DOHH2 (cell line): Measurements from ENCODE around the gene RYR2.

Source experiments
- H3F3A ChIP-seq: fragments of 200-600 bp; sonication (generic), shearing (Covaris generic); 2 replicates; pipeline ENCODE4 v1.6.0; 2016; ENCODE audit warnings: antibody characterized with exemption, mild to moderate bottlenecking; ENCODE audit not compliant: control insufficient read depth, insufficient read depth
- H3K27ac ChIP-seq: fragments of 200-600 bp; sonication (generic); 2 replicates; pipeline ENCODE4 v1.5.1; 2014; ENCODE audit warnings: low read depth, mild to moderate bottlenecking, low read length, moderate library complexity
- H3K27me3 ChIP-seq: fragments of 200-600 bp; sonication (generic); 2 replicates; pipeline ENCODE4 v1.6.1; 2014; ENCODE audit warnings: mild to moderate bottlenecking, low read length, mixed read lengths; ENCODE audit not compliant: control insufficient read depth
- H3K36me3 ChIP-seq: fragments of 200-600 bp; sonication (generic); 2 replicates; pipeline ENCODE4 v1.6.1; 2014; ENCODE audit warnings: mild to moderate bottlenecking, low read length, moderate library complexity, mixed read lengths; ENCODE audit not compliant: control insufficient read depth
- H3K4me1 ChIP-seq: fragments of 200-600 bp; sonication (generic); 2 replicates; pipeline ENCODE4 v1.6.1; 2014; ENCODE audit warnings: mild to moderate bottlenecking, low read length, mixed read lengths; ENCODE audit not compliant: control insufficient read depth
- H3K4me2 ChIP-seq: fragments of 200-600 bp; sonication (generic); 2 replicates; pipeline ENCODE4 v1.6.0; 2014; ENCODE audit warnings: mild to moderate bottlenecking, low read length, moderate library complexity
- H3K4me3 ChIP-seq: fragments of 200-600 bp; sonication (generic); 2 replicates; pipeline ENCODE4 v1.5.1; 2014; ENCODE audit warnings: mild to moderate bottlenecking, low read length, mixed read lengths
- H3K79me2 ChIP-seq: fragments of 200-600 bp; sonication (generic); 2 replicates; pipeline ENCODE4 v1.6.1; 2014; ENCODE audit warnings: mild to moderate bottlenecking, low read length, mixed read lengths; ENCODE audit not compliant: control insufficient read depth
- H3K9me2 ChIP-seq: fragments of 200-600 bp; sonication (generic); replicated peaks from 2 replicates; pipeline ENCODE4 v1.6.1; 2014; ENCODE audit warnings: mild to moderate bottlenecking, low read length, mixed read lengths; ENCODE audit not compliant: control insufficient read depth
- H3K9me3 ChIP-seq: fragments of 200-600 bp; sonication (generic); 2 replicates; pipeline ENCODE4 v1.6.1; 2014; ENCODE audit warnings: antibody characterized with exemption, low read length, mixed read lengths; ENCODE audit not compliant: control insufficient read depth, insufficient read depth
- H4K20me1 ChIP-seq: fragments of 200-600 bp; sonication (generic); 2 replicates; pipeline ENCODE4 v1.6.0; 2014; ENCODE audit warnings: low read depth, mild to moderate bottlenecking, antibody characterized with exemption, low read length, moderate library complexity; ENCODE audit not compliant: control insufficient read depth, insufficient read depth
- CTCF ChIP-seq: fragments of 200-600 bp; sonication (generic); IDR thresholded peaks from one replicate; pipeline ENCODE4 v1.5.1; 2014; ENCODE audit warnings: antibody characterized with exemption, mild to moderate bottlenecking, low read depth, low read length; ENCODE audit not compliant: poor library complexity, severe bottlenecking
- EZH2phosphoT487 ChIP-seq: fragments of 200-600 bp; sonication (generic); IDR thresholded peaks from 2 replicates; pipeline ENCODE4 v1.6.1; 2017; ENCODE audit warnings: borderline replicate concordance, mild to moderate bottlenecking, antibody characterized with exemption, low read length, moderate library complexity, mixed read lengths

RYR2 gene

GRCh38 chr1:237791592-237791991 lies 749.6 kb downstream of the RYR2 start:
- H3K9me3 ChIP-seq, result no peaks in the 10 kb centered on the region
- no peaks in the 10 kb centered on the region for H3K9me2 ChIP-seq
- H3K79me2 ChIP-seq, result no peaks in the 10 kb centered on the region
- H3K4me1 ChIP-seq, result no peaks in the 10 kb centered on the region
- H4K20me1 ChIP-seq, result no peaks in the 10 kb centered on the region
- H3F3A ChIP-seq, result no peaks in the 10 kb centered on the region
- H3K36me3 ChIP-seq, result no peaks in the 10 kb centered on the region
- no peaks in the 10 kb centered on the region for H3K27me3 ChIP-seq
- TF ChIP-seq CTCF, result no peak
- TF ChIP-seq EZH2phosphoT487, result no peak
- H3K27ac ChIP-seq, result no peak overlapping the region
- H3K4me2 ChIP-seq, result no peak overlapping the region
- H3K4me3 ChIP-seq, result no peak overlapping the region

DNA sequence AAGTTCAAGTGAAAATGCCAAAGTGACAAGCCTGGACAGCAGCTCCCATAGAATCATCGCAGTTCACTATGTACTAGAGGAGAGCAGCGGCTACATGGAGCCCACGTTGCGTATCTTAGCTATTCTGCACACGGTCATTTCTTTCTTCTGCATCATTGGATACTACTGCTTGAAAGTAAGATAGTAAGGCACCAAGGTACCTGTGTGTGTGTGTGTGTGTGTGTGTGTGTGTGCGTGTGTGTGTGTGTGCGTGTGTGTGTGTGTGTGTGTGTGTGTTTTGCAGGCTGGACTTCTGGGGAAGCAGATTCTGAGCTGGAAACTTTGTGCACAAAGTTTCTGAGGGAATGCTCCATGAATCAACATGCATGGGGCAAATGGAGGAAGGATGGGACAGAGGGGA lies 750.2 kb downstream of the RYR2 start:
- H3K79me2 ChIP-seq, result no peaks in the 10 kb centered on the region
- H3K4me1 ChIP-seq, result no peaks in the 10 kb centered on the region
- no peaks in the 10 kb centered on the region for H3K36me3 ChIP-seq
- H3K4me3 ChIP-seq, result no peak overlapping the region
- H3K9me2 ChIP-seq, result no peaks in the 10 kb centered on the region
- H3K9me3 ChIP-seq, result no peaks in the 10 kb centered on the region
- no peaks in the 10 kb centered on the region for H3F3A ChIP-seq
- no peaks in the 10 kb centered on the region for H4K20me1 ChIP-seq
- H3K27me3 ChIP-seq, result no peaks in the 10 kb centered on the region
- TF ChIP-seq CTCF (no peak), EZH2phosphoT487 (no peak)
- H3K27ac ChIP-seq, result no peak overlapping the region
- no peak overlapping the region for H3K4me2 ChIP-seq

GRCh38 chr1:237792726-237793125 lies 750.7 kb downstream of the RYR2 start:
- H3K9me2 ChIP-seq, result no peaks in the 10 kb centered on the region
- TF ChIP-seq EZH2phosphoT487 (no peak), CTCF (no peak)
- no peaks in the 10 kb centered on the region for H4K20me1 ChIP-seq
- H3K4me2 ChIP-seq, result no peak overlapping the region
- H3F3A ChIP-seq, result no peaks in the 10 kb centered on the region
- H3K9me3 ChIP-seq, result no peaks in the 10 kb centered on the region
- no peaks in the 10 kb centered on the region for H3K27me3 ChIP-seq
- H3K27ac ChIP-seq, result no peak overlapping the region
- no peaks in the 10 kb centered on the region for H3K4me1 ChIP-seq
- H3K79me2 ChIP-seq, result no peaks in the 10 kb centered on the region
- no peak overlapping the region for H3K4me3 ChIP-seq
- no peaks in the 10 kb centered on the region for H3K36me3 ChIP-seq

- Histone ChIP-seq H3K79me2 (no peaks in the 10 kb centered on the region), H3K9me3 (no peaks in the 10 kb centered on the region), H3K27me3 (no peaks in the 10 kb centered on the region), H3K4me3 (no peak overlapping the region), H3K4me2 (no peak overlapping the region), H3K9me2 (no peaks in the 10 kb centered on the region), H3K36me3 (no peaks in the 10 kb centered on the region), H4K20me1 (no peaks in the 10 kb centered on the region), H3K4me1 (no peaks in the 10 kb centered on the region), H3K27ac (no peak overlapping the region), H3F3A (no peaks in the 10 kb centered on the region)
- TF ChIP-seq CTCF (no peak), EZH2phosphoT487 (no peak)
These were observed 752.1 kb downstream of the RYR2 start for GRCh38 chr1:237794071-237794470.
